Activated gamma-delta T cell treated with Interleukin-2 at 50 U/mL for 16 hours (primary cell): ENCODE data around the gene PDIA6.

Experiments
- DNase-seq: peaks from one replicate; pipeline ENCODE4 v3.0.0-alpha.2; 2020

The PDIA6 gene, protein sequence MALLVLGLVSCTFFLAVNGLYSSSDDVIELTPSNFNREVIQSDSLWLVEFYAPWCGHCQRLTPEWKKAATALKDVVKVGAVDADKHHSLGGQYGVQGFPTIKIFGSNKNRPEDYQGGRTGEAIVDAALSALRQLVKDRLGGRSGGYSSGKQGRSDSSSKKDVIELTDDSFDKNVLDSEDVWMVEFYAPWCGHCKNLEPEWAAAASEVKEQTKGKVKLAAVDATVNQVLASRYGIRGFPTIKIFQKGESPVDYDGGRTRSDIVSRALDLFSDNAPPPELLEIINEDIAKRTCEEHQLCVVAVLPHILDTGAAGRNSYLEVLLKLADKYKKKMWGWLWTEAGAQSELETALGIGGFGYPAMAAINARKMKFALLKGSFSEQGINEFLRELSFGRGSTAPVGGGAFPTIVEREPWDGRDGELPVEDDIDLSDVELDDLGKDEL

GRCh38 chr2:10812362-10813162, at the start of gene PDIA6:
Gene PDIA6, minus strand, starts transcription at chr2:10812785. Its CDS starts 89 bp downstream, at chr2:10812696.
- peak; percentile 93 for DNase-seq

DNA sequence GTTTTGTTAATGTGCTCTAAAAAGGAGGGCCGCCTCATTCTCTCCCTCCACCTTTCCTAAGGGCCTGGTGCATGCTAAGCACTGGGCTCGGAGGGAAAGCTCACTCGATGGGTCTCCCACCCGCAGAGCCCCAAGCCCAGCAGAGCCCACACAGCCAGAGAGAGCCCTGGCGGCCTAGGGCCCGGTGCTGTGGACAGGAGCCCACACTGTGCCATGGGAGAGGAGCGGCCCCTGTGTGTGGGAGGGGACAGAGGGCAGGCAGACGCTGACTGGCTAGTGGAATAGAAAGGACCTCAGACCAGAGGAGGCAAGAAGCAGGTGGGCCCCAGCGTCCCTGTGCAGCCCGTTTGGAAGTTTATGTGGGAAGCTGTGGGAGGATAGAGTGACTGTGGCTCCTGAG, 49.7 kb upstream of the PDIA6 start:
- DNase-seq: no peak

DNA sequence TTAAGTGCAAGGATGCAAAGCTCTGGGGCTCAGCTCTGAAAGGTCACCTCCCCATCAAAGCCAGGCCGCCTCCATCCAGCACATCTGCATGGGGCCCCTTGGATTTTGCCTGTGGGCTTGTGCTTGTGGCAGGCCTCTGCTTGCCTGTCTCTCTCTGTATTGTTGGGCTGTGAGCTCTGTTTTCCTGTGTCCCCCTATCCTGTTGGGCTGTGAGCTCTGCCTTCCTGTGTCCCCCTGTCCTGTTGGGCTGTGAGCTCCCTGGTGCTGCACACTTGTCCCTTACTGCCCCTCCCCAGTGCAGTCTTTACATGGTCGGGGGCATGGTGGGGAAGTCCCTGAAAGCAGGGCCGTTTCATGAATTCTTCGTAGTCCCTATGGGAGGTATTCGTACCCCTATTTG, 49.2 kb upstream of the PDIA6 start:
- no peak for DNase-seq

GRCh38 chr2:10860814-10861325, 48.3 kb upstream of the PDIA6 start:
- no peak for DNase-seq

GRCh38 chr2:10860081-10860813, 47.7 kb upstream of the PDIA6 start:
- no peak for DNase-seq

- no peak for DNase-seq
Measured at GRCh38 chr2:10859278-10859677, 46.7 kb upstream of the PDIA6 start.

GRCh38 chr2:10848541-10848940, 36.0 kb upstream of the PDIA6 start:
- no peak for DNase-seq

- no peak for DNase-seq
Measured at GRCh38 chr2:10847008-10847407, 34.4 kb upstream of the PDIA6 start.

DNA sequence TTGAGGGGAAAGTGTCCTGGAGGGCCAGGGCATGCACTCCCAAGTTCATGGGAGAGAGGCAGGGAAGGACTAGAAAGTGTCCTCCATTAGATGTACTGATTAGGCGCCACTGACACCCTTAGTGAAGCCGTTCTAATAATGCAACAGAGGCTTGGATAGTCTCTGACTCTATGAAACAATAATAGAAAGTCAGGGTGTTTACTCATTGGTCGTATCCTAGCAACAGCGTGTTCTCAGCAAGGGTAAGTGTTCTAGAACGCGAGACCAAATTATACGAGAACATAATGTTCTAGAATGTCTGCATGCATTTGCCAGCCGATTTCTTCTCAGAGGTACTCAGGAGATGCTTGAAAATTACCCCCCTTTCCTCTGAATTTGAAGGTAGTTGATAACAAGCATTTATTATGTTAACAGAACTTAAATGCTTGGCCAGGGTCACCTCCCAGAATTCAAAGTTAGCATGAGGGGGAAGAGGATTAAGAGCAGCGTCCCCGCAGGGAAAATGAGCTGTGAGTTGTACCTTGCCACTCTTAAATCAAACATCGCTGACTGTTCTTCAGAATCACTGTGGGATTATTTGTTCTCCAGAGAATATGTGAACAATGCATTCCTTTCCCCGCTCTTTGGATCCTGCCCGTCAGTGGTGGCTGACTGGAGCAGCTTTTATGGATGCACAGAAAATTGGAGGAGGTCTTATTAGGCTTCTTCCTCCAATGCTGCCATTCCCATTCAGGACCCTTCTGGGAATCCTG, 33.7 kb upstream of the PDIA6 start:
- DNase-seq: no peak

GRCh38 chr2:10845640-10846039, 33.1 kb upstream of the PDIA6 start:
- no peak for DNase-seq

DNA sequence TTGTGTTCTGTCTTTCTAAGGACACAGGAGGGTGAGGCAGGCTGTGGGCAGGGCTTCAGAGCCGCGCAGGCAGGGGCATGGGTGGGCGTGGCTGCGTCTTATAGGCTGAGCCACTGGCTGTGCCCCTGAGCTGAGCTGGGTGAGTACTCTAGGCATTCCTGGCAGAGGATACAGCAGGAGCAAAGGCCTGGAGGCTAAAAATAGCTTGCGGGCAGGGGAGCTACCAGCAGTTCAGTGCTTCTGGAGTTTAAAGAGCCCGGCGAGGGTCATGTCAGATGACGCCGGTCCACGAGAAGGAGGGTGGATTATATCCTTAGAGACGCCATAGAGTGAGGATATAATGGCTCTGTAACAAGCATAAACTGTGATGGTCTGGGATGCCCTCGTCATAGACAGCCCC, 31.5 kb upstream of the PDIA6 start:
- no peak for DNase-seq

DNA sequence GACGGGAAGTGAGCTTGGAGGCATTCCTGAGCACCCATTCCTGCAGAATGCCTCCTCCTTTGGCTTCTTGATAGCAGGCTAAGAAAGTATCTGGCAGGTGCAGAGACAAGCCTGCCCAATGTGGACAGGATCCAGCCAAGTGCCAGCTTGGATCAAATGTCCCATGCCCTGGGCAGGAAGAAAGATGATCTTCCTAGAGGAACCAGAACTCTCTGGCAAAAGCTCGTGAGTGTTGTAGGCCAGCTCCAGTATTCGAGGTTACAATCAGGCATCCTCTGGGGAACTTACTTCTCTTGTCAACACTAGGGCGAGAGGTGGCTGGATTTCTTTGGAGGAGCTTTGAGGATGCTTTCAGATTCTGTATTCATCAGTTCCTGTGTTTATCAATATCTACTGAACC, 29.9 kb upstream of the PDIA6 start:
- no peak for DNase-seq

DNA sequence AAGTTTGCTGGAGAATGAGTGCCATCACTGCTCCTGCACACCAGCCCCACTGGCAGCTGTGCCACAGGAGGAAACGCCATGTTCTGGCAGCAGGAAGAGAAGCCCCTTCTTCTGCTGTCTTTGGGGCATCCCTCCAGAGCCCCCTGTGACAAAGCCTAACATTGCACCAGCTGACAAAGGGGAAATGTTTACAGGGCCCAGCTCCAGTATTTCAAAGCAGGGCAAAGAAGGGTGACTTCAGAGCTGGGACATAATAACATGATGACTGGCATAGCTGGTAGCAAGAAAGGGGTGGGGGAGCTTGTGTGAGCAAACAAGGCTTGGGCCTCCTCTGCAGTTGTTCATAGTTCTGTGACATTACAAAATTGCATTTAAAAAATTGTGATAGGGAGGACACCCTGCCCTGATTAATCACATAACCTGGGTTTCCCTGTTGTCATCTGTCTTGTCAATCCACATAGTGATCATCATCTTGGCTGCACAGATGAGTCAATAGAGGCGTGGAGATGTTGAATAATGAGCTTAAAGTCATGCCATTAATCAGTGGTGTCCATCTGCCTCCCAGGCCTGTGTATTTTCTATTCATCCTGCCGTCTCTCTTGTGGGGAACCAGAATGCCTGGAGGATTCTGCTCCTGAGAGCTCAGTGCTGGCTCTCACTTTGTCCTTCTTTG, 29.1 kb upstream of the PDIA6 start:
- DNase-seq: no peak

DNA sequence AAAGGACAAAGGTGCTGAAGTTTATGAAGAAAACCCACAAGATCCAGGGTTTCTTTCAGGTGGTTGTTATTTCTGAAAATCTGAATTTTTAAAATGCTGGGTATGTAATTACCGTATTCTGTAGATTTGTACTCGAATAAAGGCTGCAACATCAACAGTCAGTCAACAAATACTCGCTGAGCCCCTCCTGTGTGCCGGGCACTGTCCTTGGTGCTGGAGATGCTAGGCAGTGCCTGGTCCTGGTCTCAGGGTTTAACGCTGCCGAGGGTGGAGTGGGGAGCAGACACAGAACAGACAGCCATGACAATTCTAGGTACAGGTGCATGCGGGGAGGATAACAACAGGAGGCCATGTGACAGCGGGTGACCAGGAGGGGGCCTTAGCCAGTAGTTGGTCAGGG, 27.2 kb upstream of the PDIA6 start:
- no peak for DNase-seq

- no peak for DNase-seq
Measured at GRCh38 chr2:10838734-10839133, 26.1 kb upstream of the PDIA6 start.

DNA sequence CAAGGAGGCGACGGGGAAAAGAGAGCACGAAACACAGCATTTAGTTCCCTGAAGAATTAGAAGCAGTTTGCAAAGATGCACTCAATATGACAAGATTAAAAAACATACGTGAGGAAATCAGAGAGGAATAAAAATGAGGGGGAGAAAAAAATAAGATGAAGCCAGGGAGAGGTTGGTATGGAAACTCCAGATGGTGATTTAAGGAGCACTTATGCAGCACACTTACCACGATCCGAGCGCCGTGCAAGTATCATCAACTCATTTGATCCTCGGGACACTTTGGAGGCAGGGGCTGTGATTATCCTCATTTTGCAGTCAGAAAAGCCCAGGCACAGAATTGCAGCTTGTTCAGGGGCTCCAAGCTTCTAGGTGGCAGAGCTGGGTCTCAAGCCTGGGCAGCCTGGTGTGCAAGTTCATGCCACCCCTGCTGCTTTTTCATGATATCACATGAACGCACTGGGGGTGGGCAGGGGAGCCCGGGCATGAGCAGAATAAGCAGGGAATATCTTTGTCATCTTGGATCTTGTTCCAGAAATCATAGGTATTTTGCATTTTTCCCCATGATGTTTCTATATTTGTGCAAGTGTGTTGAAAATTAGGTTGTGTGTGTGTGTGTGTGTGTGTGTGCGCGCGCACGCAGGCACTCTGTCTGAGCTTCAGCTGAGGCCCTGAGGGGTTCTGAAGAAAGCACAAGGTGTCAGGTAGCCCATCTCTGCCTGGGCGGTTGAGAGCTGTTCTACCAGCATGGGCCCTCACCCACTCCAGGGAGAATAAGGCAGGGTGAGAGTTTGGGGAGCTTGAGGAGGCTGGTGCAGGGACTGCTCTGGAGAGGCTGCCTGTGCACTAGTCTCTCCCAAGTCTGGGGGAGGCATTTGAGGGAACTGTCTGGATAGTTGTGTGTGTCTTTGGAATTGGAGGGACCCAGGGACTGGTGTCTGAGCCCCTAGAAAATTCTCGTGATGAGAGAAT, 25.0 kb upstream of the PDIA6 start:
- no peak for DNase-seq

GRCh38 chr2:10835052-10835970, 22.7 kb upstream of the PDIA6 start:
- peak; percentile 64 for DNase-seq

DNA sequence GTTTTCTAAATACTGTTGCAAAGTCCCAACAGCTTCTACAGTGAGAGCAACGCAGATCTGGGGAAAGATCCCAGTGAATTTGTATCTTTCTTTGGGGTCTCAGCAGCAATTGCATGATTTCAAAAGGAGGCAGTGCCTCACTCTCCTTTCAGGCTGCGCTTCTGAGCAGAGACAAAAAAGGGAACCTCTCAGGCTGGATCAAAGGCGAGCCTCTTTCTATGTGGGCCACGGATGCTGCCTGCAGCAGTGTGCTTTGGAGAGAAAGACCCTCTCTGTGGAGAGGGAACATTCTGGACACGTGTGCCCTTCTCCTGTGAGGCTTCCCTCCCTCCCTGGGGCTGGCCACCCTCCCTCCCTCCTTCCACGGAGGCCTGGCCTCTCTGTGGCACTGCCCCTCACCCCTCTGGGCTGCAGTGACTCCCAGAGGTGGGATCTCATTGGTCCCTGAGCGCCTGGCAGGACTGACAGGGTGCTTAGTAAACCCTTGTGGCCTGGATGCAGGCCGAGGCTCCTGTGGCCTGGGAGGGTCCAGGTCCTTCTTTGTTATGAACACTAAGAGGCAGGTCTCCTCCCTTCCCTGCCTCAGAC, 21.6 kb upstream of the PDIA6 start:
- no peak for DNase-seq

DNA sequence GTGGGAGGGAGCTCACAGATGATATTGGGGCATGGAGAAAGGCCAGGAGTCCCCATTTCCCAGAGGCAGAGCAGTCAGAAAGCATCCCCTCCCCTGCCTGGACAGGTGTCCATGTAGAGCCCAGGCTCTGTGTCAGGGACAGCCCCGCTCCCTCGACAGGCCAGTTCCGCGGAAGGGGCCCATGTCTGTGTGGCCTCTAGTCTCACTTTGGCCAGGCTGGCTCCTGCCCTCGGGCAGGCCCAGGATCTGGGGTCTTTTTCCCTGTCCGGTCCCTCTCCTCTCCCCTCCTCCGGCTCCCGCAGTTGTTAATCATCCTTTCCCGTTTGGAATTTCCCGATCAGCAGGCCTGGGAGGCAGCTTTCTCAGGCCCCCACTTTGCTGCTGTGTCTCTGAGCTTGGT, 20.4 kb upstream of the PDIA6 start:
- no peak for DNase-seq
